PC-9 (cell line): ENCODE data around the gene C6orf141. TPM values are rescaled to one million over a fixed set of nuclear protein-coding genes. Genes with fewer than 3 reads are reported as not detected.

ENCODE experiments used
- BruUV-seq: library from RNA; stranded (reverse); fragments of 400-500 nt; replicated peaks from 2 replicates; lab custom pipeline; 2021; lab: Mats Ljungman, UMichigan
- CTCF ChIA-PET: fragments of 300-600 bp; sonication (Branson Sonifier 250); formaldehyde crosslinking; loops from one replicate; lab custom pipeline; 2022; ENCODE audit warnings: antibody characterized with exemption; lab: Charles Lee
- POLR2A ChIA-PET: fragments of 300-600 bp; sonication (Branson Sonifier 250); formaldehyde crosslinking; loops from one replicate; lab custom pipeline; 2022; ENCODE audit warnings: antibody characterized with exemption; ENCODE audit not compliant: unreplicated experiment; lab: Charles Lee
- DNase-seq, 2 experiments: peaks; one replicate each; pipeline versions ENCODE4 v3.0.0 to v3.0.0-alpha.2; 2015 to 2022; ENCODE audit warnings: mixed read lengths in 1 of 2
- H2AFZ ChIP-seq: fragments of 200-600 bp; sonication (generic); 2 replicates; pipeline ENCODE4 v1.8.1; 2017; ENCODE audit warnings: antibody characterized with exemption
- H3F3A ChIP-seq: fragments of 200-600 bp; sonication (generic); 2 replicates; pipeline ENCODE4 v1.8.1; 2017; ENCODE audit warnings: antibody characterized with exemption, mild to moderate bottlenecking, low read depth; ENCODE audit not compliant: insufficient read depth
- H3K27ac ChIP-seq: fragments of 200-600 bp; sonication (generic); 2 replicates; pipeline ENCODE4 v1.6.1; 2016; ENCODE audit warnings: mixed run types
- H3K27me3 ChIP-seq: fragments of 200-600 bp; sonication (generic); 2 replicates; pipeline ENCODE4 v1.6.1; 2016; ENCODE audit warnings: low read depth, mixed run types; ENCODE audit not compliant: insufficient read depth
- H3K36me3 ChIP-seq: fragments of 200-600 bp; sonication (generic); 2 replicates; pipeline ENCODE4 v1.6.1; 2016; ENCODE audit warnings: low read depth, mixed run types
- H3K4me1 ChIP-seq: fragments of 200-600 bp; sonication (generic); replicated peaks from 2 replicates; pipeline ENCODE4 v1.6.1; 2016; ENCODE audit warnings: mixed run types; ENCODE audit not compliant: insufficient read depth
- H3K4me2 ChIP-seq: fragments of 200-600 bp; sonication (generic); 2 replicates; pipeline ENCODE4 v1.6.1; 2017; ENCODE audit warnings: mixed run types
- H3K4me3 ChIP-seq: fragments of 200-600 bp; sonication (generic); 2 replicates; pipeline ENCODE4 v1.6.1; 2016; ENCODE audit warnings: mixed run types
- H3K79me2 ChIP-seq: fragments of 200-600 bp; sonication (generic); 2 replicates; pipeline ENCODE4 v1.6.1; 2017; ENCODE audit warnings: low read depth, mixed run types
- H3K9me2 ChIP-seq: fragments of 200-600 bp; sonication (generic); 2 replicates; pipeline ENCODE4 v1.8.1; 2017; ENCODE audit warnings: mild to moderate bottlenecking; ENCODE audit not compliant: insufficient read depth
- H3K9me3 ChIP-seq: fragments of 200-600 bp; sonication (generic); 2 replicates; pipeline ENCODE4 v1.8.1; 2016; ENCODE audit warnings: low read depth; ENCODE audit not compliant: insufficient read depth
- H4K20me1 ChIP-seq: fragments of 200-600 bp; sonication (generic); 2 replicates; pipeline ENCODE4 v1.8.1; 2017; ENCODE audit not compliant: insufficient read depth
- CTCF ChIP-seq: fragments of 200-600 bp; sonication (generic); conservative IDR thresholded peaks from 2 replicates; pipeline ENCODE4 v1.6.1; 2017; ENCODE audit warnings: mixed run types, antibody characterized with exemption, mild to moderate bottlenecking, moderate library complexity
- EZH2 ChIP-seq: fragments of 200-600 bp; sonication (generic); IDR thresholded peaks from 2 replicates; pipeline ENCODE4 v1.8.0; 2017; ENCODE audit warnings: antibody characterized with exemption, low read depth
- intact Hi-C: fragments of 100-400 bp; cut with micrococcal nuclease; formaldehyde crosslinking; loops from one replicate; pipeline ENCODE4 v1.10.0; 2022; ENCODE audit not compliant: unreplicated experiment
- total RNA-seq: library from RNA; stranded (reverse); gene quantifications from 2 replicates; pipeline ENCODE4 v1.2.3, GENCODE V29; 2021

C6orf141 gene
- total RNA-seq, 1 experiment from 2014 or later = 21.9 TPM

- H3K9me2 ChIP-seq = no peaks in the 10 kb centered on the region
- H3F3A ChIP-seq = no peaks in the 10 kb centered on the region
- H4K20me1 ChIP-seq = no peaks in the 10 kb centered on the region
- no peaks in the 10 kb centered on the region for H3K36me3 ChIP-seq
- no peak overlapping the region; the same call in 1 of the 2 replicates for H2AFZ ChIP-seq
- no peaks in the 10 kb centered on the region for H3K4me1 ChIP-seq
- DNase-seq = no peak
- H3K9me3 ChIP-seq = no peaks in the 10 kb centered on the region; the same call in 1 of the 2 replicates
- no TSS peak for BruUV-seq
- H3K79me2 ChIP-seq = no peaks in the 10 kb centered on the region
- CTCF ChIA-PET = no interaction called here
- intact Hi-C loops = no loop called here
- H3K27me3 ChIP-seq = no peaks in the 10 kb centered on the region
- TF ChIP-seq CTCF (no peak), EZH2 (no peak)
- H3K27ac ChIP-seq = no peak overlapping the region
- POLR2A ChIA-PET = no interaction called here
- no peak overlapping the region for H3K4me3 ChIP-seq
- H3K4me2 ChIP-seq = no peak overlapping the region
Measured at GRCh38 chr6:49517919-49518318, 32.5 kb upstream of the C6orf141 start.

GRCh38 chr6:49519660-49520059 lies 30.8 kb upstream of the C6orf141 start:
- intact Hi-C loops = no loop called here
- Histone ChIP-seq H3K9me3 (no peaks in the 10 kb centered on the region; the same call in 1 of the 2 replicates), H3K27ac (no peak overlapping the region), H3K79me2 (no peaks in the 10 kb centered on the region), H3K4me2 (no peak overlapping the region), H3F3A (no peaks in the 10 kb centered on the region), H3K36me3 (no peaks in the 10 kb centered on the region), H3K27me3 (no peaks in the 10 kb centered on the region), H3K4me3 (no peak overlapping the region), H3K9me2 (no peaks in the 10 kb centered on the region), H2AFZ (no peak overlapping the region), H4K20me1 (no peaks in the 10 kb centered on the region), H3K4me1 (no peaks in the 10 kb centered on the region)
- BruUV-seq = no TSS peak
- CTCF ChIA-PET = no interaction called here
- TF ChIP-seq EZH2 (no peak), CTCF (no peak)
- POLR2A ChIA-PET = no interaction called here
- DNase-seq = no peak

- BruUV-seq = no TSS peak
- CTCF ChIA-PET = no interaction called here
- no peak for DNase-seq
Measured at GRCh38 chr6:49522710-49523593, 27.5 kb upstream of the C6orf141 start.

More at GRCh38 chr6:49522710-49523593, 27.5 kb upstream of the C6orf141 start:
- Histone ChIP-seq H3K27me3 (no peaks in the 10 kb centered on the region), H3K79me2 (no peaks in the 10 kb centered on the region), H3K36me3 (no peaks in the 10 kb centered on the region), H3F3A (no peaks in the 10 kb centered on the region), H3K9me3 (no peaks in the 10 kb centered on the region), H3K4me2 (no peak overlapping the region), H2AFZ (peak overlapping the region; percentile 60), H4K20me1 (no peaks in the 10 kb centered on the region), H3K27ac (no peak overlapping the region), H3K4me1 (no peaks in the 10 kb centered on the region), H3K4me3 (no peak overlapping the region), H3K9me2 (no peaks in the 10 kb centered on the region)
- intact Hi-C loops = no loop called here
- TF ChIP-seq EZH2 = no peak
- no peak for TF ChIP-seq CTCF
- POLR2A ChIA-PET = no interaction called here
